ENCODE measurements around the gene ELF3.

DNA sequence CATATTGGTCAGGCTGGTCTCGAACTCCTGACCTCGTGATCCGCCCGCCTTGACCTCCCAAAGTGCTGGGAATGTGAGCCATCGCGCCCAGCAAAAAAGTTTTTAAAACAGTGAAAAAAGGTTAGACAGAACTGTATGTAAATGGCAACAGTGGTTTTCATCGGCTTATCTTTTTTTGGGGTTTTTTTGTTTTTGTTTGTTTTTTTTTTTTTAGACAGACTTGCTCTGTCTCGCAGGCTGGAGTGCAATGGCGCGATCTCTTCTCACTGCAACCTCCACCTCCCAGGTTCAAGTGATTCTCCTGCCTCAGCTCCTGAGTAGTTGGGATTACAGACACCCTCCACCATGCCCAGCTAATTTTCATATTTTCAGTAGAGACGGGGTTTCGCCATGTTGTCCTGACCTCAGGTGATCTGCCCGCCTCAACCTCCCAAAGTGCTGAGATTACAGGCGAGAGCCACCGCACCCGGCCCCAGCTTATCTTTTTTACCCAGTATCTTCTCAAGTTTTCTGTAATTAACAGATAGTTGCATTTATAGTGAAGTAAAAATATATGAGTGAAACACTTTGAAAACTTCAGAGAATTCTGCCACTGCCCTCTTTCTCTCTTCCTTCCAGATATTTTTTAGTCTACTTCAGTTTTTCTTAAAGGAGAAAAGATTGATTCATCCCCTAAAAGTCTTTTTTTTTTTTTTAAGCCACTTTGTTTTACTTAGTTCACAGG lies 42.0 kb upstream of the ELF3 start:
- TF ChIP-seq, protein P1, sequence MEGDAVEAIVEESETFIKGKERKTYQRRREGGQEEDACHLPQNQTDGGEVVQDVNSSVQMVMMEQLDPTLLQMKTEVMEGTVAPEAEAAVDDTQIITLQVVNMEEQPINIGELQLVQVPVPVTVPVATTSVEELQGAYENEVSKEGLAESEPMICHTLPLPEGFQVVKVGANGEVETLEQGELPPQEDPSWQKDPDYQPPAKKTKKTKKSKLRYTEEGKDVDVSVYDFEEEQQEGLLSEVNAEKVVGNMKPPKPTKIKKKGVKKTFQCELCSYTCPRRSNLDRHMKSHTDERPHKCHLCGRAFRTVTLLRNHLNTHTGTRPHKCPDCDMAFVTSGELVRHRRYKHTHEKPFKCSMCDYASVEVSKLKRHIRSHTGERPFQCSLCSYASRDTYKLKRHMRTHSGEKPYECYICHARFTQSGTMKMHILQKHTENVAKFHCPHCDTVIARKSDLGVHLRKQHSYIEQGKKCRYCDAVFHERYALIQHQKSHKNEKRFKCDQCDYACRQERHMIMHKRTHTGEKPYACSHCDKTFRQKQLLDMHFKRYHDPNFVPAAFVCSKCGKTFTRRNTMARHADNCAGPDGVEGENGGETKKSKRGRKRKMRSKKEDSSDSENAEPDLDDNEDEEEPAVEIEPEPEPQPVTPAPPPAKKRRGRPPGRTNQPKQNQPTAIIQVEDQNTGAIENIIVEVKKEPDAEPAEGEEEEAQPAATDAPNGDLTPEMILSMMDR (IDR thresholded peaks at IDR 0.05; ENCODE audit: low read length): no peak
- no peak for TF ChIP-seq EZH2 (IDR thresholded peaks at IDR 0.05; ENCODE audit: borderline replicate concordance, low read length)
